Mesothelial cell of epicardium (in vitro differentiated cells): ENCODE results near the gene TANGO2. TPM values are rescaled to one million over a fixed set of nuclear protein-coding genes. Genes with fewer than 3 reads are reported as not detected.

Experiments used
- DNase-seq, 2 experiments: peaks; one replicate each; pipeline ENCODE4 v3.0.0; 2021; ENCODE audit warnings: low spot score in 2 of 2; ENCODE audit not compliant: unreplicated experiment in 2 of 2
- H3K27ac Mint-ChIP-seq: 2 replicates; pipeline ENCODE4 v1.8.0; 2021; ENCODE audit warnings: mixed read lengths
- H3K27me3 Mint-ChIP-seq: 2 replicates; pipeline ENCODE4 v1.8.0; 2021; ENCODE audit warnings: low read depth, mixed read lengths
- H3K36me3 Mint-ChIP-seq: 2 replicates; pipeline ENCODE4 v1.8.0; 2021; ENCODE audit warnings: mixed read lengths
- H3K4me1 Mint-ChIP-seq: 2 replicates; pipeline ENCODE4 v1.8.0; 2021; ENCODE audit warnings: mixed read lengths
- H3K4me3 Mint-ChIP-seq: 2 replicates; pipeline ENCODE4 v1.8.0; 2021; ENCODE audit warnings: mild to moderate bottlenecking, moderate library complexity, mixed read lengths
- H3K9me3 Mint-ChIP-seq: 2 replicates; pipeline ENCODE4 v1.8.0; 2021; ENCODE audit warnings: mixed read lengths
- CTCF ChIP-seq: fragments of 200-600 bp; sonication (generic); IDR thresholded peaks from one replicate; pipeline ENCODE4 v1.5.0; 2021; ENCODE audit warnings: antibody characterized with exemption; ENCODE audit not compliant: unreplicated experiment
- total RNA-seq: library from RNA; stranded (reverse); gene quantifications from 3 replicates; pipeline ENCODE4 v1.2.1, GENCODE V29; 2021

The TANGO2 gene
- total RNA-seq, 1 donor from 2014 or later, result 15.6 TPM

GRCh38 chr22:20080445-20080775, 59.5 kb downstream of the TANGO2 start:
- Mint-ChIP-seq H3K9me3 (no peaks in the 10 kb centered on the region), H3K4me1 (peaks cover 49% of the 10 kb centered on the region)
- peak; percentile 55 to 71 for DNase-seq

GRCh38 chr22:20080776-20081654, 60.1 kb downstream of the TANGO2 start:
- no peaks in the 10 kb centered on the region for H3K36me3 Mint-ChIP-seq
- peak overlapping the region; percentile 86 for H3K4me3 Mint-ChIP-seq
- TF ChIP-seq CTCF, result no peak
- peak overlapping the region; percentile 98 for H3K27ac Mint-ChIP-seq
- no peaks in the 10 kb centered on the region for H3K9me3 Mint-ChIP-seq
- peaks cover 52% of the 10 kb centered on the region for H3K4me1 Mint-ChIP-seq
- no peaks in the 10 kb centered on the region for H3K27me3 Mint-ChIP-seq
- DNase-seq, result no peak

More at GRCh38 chr22:20080445-20080775, 59.5 kb downstream of the TANGO2 start:
- peak overlapping the region; percentile 86 for H3K4me3 Mint-ChIP-seq
- H3K27ac Mint-ChIP-seq, result peak overlapping the region; percentile 98
- H3K36me3 Mint-ChIP-seq, result no peaks in the 10 kb centered on the region
- TF ChIP-seq CTCF, result no peak
- H3K27me3 Mint-ChIP-seq, result no peaks in the 10 kb centered on the region

- H3K9me3 Mint-ChIP-seq, result no peaks in the 10 kb centered on the region
- peaks cover 18% of the 10 kb centered on the region for H3K36me3 Mint-ChIP-seq
- H3K4me3 Mint-ChIP-seq, result peak overlapping the region; percentile 86
- TF ChIP-seq CTCF, result no peak
- no peaks in the 10 kb centered on the region for H3K27me3 Mint-ChIP-seq
- H3K27ac Mint-ChIP-seq, result peak overlapping the region; percentile 54
- DNase-seq, result no peak
- peaks cover 49% of the 10 kb centered on the region for H3K4me1 Mint-ChIP-seq
Measured at GRCh38 chr22:20083157-20083890, 62.4 kb downstream of the TANGO2 start.

GRCh38 chr22:20083891-20084546, 63.1 kb downstream of the TANGO2 start:
- H3K36me3 Mint-ChIP-seq, result peaks cover 18% of the 10 kb centered on the region
- no peaks in the 10 kb centered on the region for H3K27me3 Mint-ChIP-seq
- peaks cover 49% of the 10 kb centered on the region for H3K4me1 Mint-ChIP-seq
- H3K4me3 Mint-ChIP-seq, result no peak overlapping the region
- no peaks in the 10 kb centered on the region for H3K9me3 Mint-ChIP-seq
- DNase-seq, result no peak
- H3K27ac Mint-ChIP-seq, result peak overlapping the region; percentile 57
- TF ChIP-seq CTCF, result no peak

- Mint-ChIP-seq H3K36me3 (peaks cover 24% of the 10 kb centered on the region), H3K4me3 (peak overlapping the region; percentile 15), H3K27ac (peak overlapping the region; percentile 57), H3K27me3 (no peaks in the 10 kb centered on the region), H3K4me1 (peaks cover 45% of the 10 kb centered on the region), H3K9me3 (no peaks in the 10 kb centered on the region)
- peak; percentile 29 for TF ChIP-seq CTCF
- no peak for DNase-seq
Measured at GRCh38 chr22:20084547-20085413, 63.9 kb downstream of the TANGO2 start.
